LNCaP clone FGC (cell line): ENCODE measurements around the gene TMEM62.

Experiments
- DNase-seq: peaks from one replicate; pipeline ENCODE4 v3.0.0-alpha.2; 2011; ENCODE audit warnings: low read depth
- H3K4me3 ChIP-seq: 2 replicates; pipeline ENCODE4 v1.5.1; 2011; ENCODE audit warnings: mild to moderate bottlenecking, low read depth, low read length, control low read depth
- CTCF ChIP-seq: IDR thresholded peaks from 2 replicates; pipeline ENCODE4 v1.5.1; 2012; ENCODE audit warnings: mild to moderate bottlenecking; ENCODE audit not compliant: control insufficient read depth, insufficient read depth; ENCODE audit errors: extremely low read depth

The TMEM62 gene

GRCh38 chr15:43095243-43095642, 38.1 kb upstream of the TMEM62 start:
- DNase-seq = no peak
- no peak for TF ChIP-seq CTCF
- H3K4me3 ChIP-seq = no peak overlapping the region

- no peak for TF ChIP-seq CTCF
- H3K4me3 ChIP-seq = no peak overlapping the region
- no peak for DNase-seq
Measured at GRCh38 chr15:43095708-43096347, 37.6 kb upstream of the TMEM62 start.

GRCh38 chr15:43096411-43096810, 37.0 kb upstream of the TMEM62 start:
- DNase-seq = no peak
- no peak overlapping the region for H3K4me3 ChIP-seq
- TF ChIP-seq CTCF = no peak

GRCh38 chr15:43099105-43099845, 34.1 kb upstream of the TMEM62 start:
- H3K4me3 ChIP-seq = no peak overlapping the region
- TF ChIP-seq CTCF = no peak
- DNase-seq = no peak

- DNase-seq = no peak
- H3K4me3 ChIP-seq = no peak overlapping the region
- no peak for TF ChIP-seq CTCF
Measured at GRCh38 chr15:43100971-43101370, 32.4 kb upstream of the TMEM62 start.

GRCh38 chr15:43102187-43102586, 31.2 kb upstream of the TMEM62 start:
- no peak for DNase-seq
- TF ChIP-seq CTCF = no peak
- no peak overlapping the region for H3K4me3 ChIP-seq

- no peak for DNase-seq
- TF ChIP-seq CTCF = no peak
- H3K4me3 ChIP-seq = peak overlapping the region; percentile 95; the same call in 1 of the 2 replicates
Measured at GRCh38 chr15:43103907-43104306, 29.5 kb upstream of the TMEM62 start.
